Left renal pelvis (tissue), 4 donors: ENCODE measurements around the gene RCCD1. TPM values are rescaled to one million over a fixed set of nuclear protein-coding genes. Genes with fewer than 3 reads are reported as not detected.
"Not testable (repeated sequence)": the region's sequence is repeated elsewhere in the genome, so short reads cannot be mapped to it uniquely, and the experiment has no call there.

Experiments
- DNase-seq, 4 donors: peaks; one replicate each; pipeline ENCODE4 v3.0.0-alpha.2; 2013; ENCODE audit warnings: low read depth in 4 of 4, low spot score in 3 of 4
- polyA plus RNA-seq, 4 donors: library from polyadenylated mRNA; unstranded; fragments of 120-200 nt; gene quantifications; one replicate each; pipeline ENCODE4 v1.2.1, GENCODE V29; 2013; ENCODE audit not compliant: insufficient read length in 4 of 4

RCCD1 gene
- polyA plus RNA-seq = 10 to 100 TPM; 13.5 to 20.4 (median 14.9) TPM

GRCh38 chr15:90954712-90955623 is at the start of gene RCCD1:
RCCD1 (plus strand) TSS chr15:90954884; CDS start chr15:90956735, 1,851 bp downstream.
- DNase-seq = peak; percentile 75 to 88 (median 80)

GRCh38 chr15:90905306-90906180 is 49.1 kb upstream of the RCCD1 start:
- no peak for DNase-seq

- no peak for DNase-seq
These were observed 48.4 kb upstream of the RCCD1 start for GRCh38 chr15:90906181-90906849.

- no peak for DNase-seq
These were observed 47.5 kb upstream of the RCCD1 start for GRCh38 chr15:90907051-90907660.

GRCh38 chr15:90907838-90908507 is 46.7 kb upstream of the RCCD1 start:
- no peak for DNase-seq

- DNase-seq = not testable (repeated sequence)
These were observed 45.2 kb upstream of the RCCD1 start for GRCh38 chr15:90909449-90909848.

GRCh38 chr15:90909976-90910375 is 44.7 kb upstream of the RCCD1 start:
- no peak for DNase-seq

- no peak for DNase-seq
These were observed 44.0 kb upstream of the RCCD1 start for GRCh38 chr15:90910441-90911301.

GRCh38 chr15:90911302-90911623 is 43.4 kb upstream of the RCCD1 start:
- DNase-seq = no peak

- DNase-seq = no peak
These were observed 42.5 kb upstream of the RCCD1 start for GRCh38 chr15:90911906-90912769.

- DNase-seq = no peak
These were observed 42.0 kb upstream of the RCCD1 start for GRCh38 chr15:90912770-90913075.

- DNase-seq = no peak
These were observed 41.2 kb upstream of the RCCD1 start for GRCh38 chr15:90913398-90913944.

GRCh38 chr15:90914305-90915080 is 40.2 kb upstream of the RCCD1 start:
- no peak for DNase-seq

GRCh38 chr15:90915216-90915807 is 39.4 kb upstream of the RCCD1 start:
- DNase-seq = no peak

- DNase-seq = no peak
These were observed 38.8 kb upstream of the RCCD1 start for GRCh38 chr15:90915808-90916440.

GRCh38 chr15:90916461-90916860 is 38.2 kb upstream of the RCCD1 start:
- DNase-seq = no peak
